ENCODE results near the gene LSMEM2.

DNA sequence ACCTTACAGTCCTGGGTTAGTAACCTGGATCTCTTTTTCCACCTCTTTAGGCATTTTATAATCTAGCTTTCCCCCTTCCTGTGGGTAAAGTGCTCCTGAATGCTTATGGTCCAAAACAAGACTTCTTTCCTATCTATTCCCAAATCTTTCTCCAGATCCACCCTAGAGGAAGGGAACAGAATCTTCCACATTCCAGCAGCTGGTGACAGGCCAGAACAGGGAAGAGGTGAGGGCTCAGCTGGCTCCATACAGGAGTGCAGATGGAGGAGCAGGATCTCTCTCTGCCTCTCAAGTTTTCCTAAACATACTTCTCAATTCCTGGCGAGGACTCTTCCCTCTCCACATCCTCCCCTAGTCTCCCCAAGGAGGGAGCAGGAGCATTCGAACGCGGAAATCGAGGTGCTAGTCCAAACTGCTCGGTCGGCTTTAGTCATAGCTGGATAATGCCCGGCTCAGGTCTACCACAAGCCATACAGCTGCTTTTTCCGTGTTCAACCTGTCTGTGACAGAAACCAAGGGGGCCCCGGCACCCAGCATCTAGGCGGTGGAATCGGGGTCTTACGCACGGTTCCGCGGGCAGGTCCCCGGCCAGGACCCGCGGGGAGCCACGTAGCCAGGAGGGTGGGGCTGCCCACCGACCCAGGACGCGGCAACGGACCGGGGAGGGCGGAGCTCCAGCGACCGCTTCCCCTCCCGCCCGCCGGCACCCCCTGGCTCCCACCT, 57.7 kb downstream of the LSMEM2 start:
- TF ChIP-seq CBX5 (IDR thresholded peaks at IDR 0.05; ENCODE audit: low read depth, low read length): no peak
- no peak for TF ChIP-seq ATF3 (IDR thresholded peaks at IDR 0.05; ENCODE audit: insufficient read depth, low read depth, low read length)
- no peak for TF ChIP-seq EP300 (IDR thresholded peaks at IDR 0.05; ENCODE audit: borderline replicate concordance in 1 of 2, low read depth in 2 of 2, low read length in 2 of 2)
- TF ChIP-seq TCF12 (IDR thresholded peaks at IDR 0.05; ENCODE audit: low read depth, low read length): no peak
- TF ChIP-seq POLR2AphosphoS5 (IDR thresholded peaks at IDR 0.05; ENCODE audit: low read depth, low read length): no peak
- no peak for TF ChIP-seq CTCF (IDR thresholded peaks at IDR 0.05; ENCODE audit: control extremely low read depth in 1 of 3, insufficient read depth in 1 of 3, low read depth in 1 of 3, low read length in 3 of 3)
- no peak for TF ChIP-seq POLR2A (IDR thresholded peaks at IDR 0.05; ENCODE audit: control extremely low read depth in 1 of 2, low read depth in 2 of 2, low read length in 2 of 2)
- no peak for TF ChIP-seq SRF (IDR thresholded peaks at IDR 0.05; ENCODE audit: low read depth, low read length)
- no peak for TF ChIP-seq YY1 (IDR thresholded peaks at IDR 0.05; ENCODE audit: low read depth, low read length)
- TF ChIP-seq SIN3A (conservative IDR thresholded peaks at IDR 0.05 in 1 of 2, IDR thresholded peaks at IDR 0.05 in 1 of 2; ENCODE audit: low read depth in 1 of 2, low read length in 2 of 2): peak in 1 of 2 experiments; percentile 67; a peak in 1 of 4 replicates
- no peak for TF ChIP-seq PHF8 (conservative IDR thresholded peaks at IDR 0.05; ENCODE audit: low read depth, low read length)
